ENCODE measurements around the gene TMEM72. TPM values are rescaled to one million over a fixed set of nuclear protein-coding genes. Genes with fewer than 3 reads are reported as not detected.

Gene TMEM72
- total and polyA plus RNA-seq, 2 of the 13 experiments (the other 11 are each of a cell fraction or from before 2014, with no cell fraction given): 0.04 TPM; not detected in 1

- TF ChIP-seq, protein P1, sequence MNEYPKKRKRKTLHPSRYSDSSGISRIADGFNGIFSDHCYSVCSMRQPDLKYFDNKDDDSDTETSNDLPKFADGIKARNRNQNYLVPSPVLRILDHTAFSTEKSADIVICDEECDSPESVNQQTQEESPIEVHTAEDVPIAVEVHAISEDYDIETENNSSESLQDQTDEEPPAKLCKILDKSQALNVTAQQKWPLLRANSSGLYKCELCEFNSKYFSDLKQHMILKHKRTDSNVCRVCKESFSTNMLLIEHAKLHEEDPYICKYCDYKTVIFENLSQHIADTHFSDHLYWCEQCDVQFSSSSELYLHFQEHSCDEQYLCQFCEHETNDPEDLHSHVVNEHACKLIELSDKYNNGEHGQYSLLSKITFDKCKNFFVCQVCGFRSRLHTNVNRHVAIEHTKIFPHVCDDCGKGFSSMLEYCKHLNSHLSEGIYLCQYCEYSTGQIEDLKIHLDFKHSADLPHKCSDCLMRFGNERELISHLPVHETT (CRISPR knock-in tag; conservative IDR thresholded peaks at IDR 0.05): no peak; the same call in none of the 2 replicates
- TF ChIP-seq ZBTB21 (CRISPR knock-in tag; IDR thresholded peaks at IDR 0.05) (no peak; the same call in 1 of the 2 replicates), HOXA3 (CRISPR knock-in tag; IDR thresholded peaks at IDR 0.05) (peak; percentile 47; the same call in 1 of the 2 replicates), NFRKB (IDR thresholded peaks at IDR 0.05) (no peak), ZNF703 (CRISPR knock-in tag; IDR thresholded peaks at IDR 0.05; ENCODE audit: borderline replicate concordance) (peak; percentile 50; the same call in 1 of the 2 replicates), FOXA3 (CRISPR knock-in tag; IDR thresholded peaks at IDR 0.05) (peak; percentile 94), E2F1 (CRISPR knock-in tag; IDR thresholded peaks at IDR 0.05) (no peak), FOXA1 (IDR thresholded peaks at IDR 0.05) (no peak), FOXA1 (CRISPR knock-in tag; IDR thresholded peaks at IDR 0.05) (peak; percentile 87), ZNF20 (CRISPR knock-in tag; IDR thresholded peaks at IDR 0.05) (no peak), PPARG (CRISPR knock-in tag; conservative IDR thresholded peaks at IDR 0.05) (peak; percentile 90), DR1 (CRISPR knock-in tag; IDR thresholded peaks at IDR 0.05) (no peak; the same call in 1 of the 2 replicates), KDM6A (CRISPR knock-in tag; IDR thresholded peaks at IDR 0.05; ENCODE audit: low read depth) (peak; percentile 40; the same call in 1 of the 2 replicates)
- TF ChIP-seq, protein P2, sequence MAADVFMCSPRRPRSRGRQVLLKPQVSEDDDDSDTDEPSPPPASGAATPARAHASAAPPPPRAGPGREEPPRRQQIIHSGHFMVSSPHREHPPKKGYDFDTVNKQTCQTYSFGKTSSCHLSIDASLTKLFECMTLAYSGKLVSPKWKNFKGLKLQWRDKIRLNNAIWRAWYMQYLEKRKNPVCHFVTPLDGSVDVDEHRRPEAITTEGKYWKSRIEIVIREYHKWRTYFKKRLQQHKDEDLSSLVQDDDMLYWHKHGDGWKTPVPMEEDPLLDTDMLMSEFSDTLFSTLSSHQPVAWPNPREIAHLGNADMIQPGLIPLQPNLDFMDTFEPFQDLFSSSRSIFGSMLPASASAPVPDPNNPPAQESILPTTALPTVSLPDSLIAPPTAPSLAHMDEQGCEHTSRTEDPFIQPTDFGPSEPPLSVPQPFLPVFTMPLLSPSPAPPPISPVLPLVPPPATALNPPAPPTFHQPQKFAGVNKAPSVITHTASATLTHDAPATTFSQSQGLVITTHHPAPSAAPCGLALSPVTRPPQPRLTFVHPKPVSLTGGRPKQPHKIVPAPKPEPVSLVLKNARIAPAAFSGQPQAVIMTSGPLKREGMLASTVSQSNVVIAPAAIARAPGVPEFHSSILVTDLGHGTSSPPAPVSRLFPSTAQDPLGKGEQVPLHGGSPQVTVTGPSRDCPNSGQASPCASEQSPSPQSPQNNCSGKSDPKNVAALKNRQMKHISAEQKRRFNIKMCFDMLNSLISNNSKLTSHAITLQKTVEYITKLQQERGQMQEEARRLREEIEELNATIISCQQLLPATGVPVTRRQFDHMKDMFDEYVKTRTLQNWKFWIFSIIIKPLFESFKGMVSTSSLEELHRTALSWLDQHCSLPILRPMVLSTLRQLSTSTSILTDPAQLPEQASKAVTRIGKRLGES (CRISPR knock-in tag; IDR thresholded peaks at IDR 0.05; ENCODE audit: borderline replicate concordance): 0 out of 2 replicates have a peak, but pooled peaks have one; percentile 64
- TF ChIP-seq, protein P3, sequence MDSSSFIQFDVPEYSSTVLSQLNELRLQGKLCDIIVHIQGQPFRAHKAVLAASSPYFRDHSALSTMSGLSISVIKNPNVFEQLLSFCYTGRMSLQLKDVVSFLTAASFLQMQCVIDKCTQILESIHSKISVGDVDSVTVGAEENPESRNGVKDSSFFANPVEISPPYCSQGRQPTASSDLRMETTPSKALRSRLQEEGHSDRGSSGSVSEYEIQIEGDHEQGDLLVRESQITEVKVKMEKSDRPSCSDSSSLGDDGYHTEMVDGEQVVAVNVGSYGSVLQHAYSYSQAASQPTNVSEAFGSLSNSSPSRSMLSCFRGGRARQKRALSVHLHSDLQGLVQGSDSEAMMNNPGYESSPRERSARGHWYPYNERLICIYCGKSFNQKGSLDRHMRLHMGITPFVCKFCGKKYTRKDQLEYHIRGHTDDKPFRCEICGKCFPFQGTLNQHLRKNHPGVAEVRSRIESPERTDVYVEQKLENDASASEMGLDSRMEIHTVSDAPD (CRISPR knock-in tag; IDR thresholded peaks at IDR 0.05): no peak
- TF ChIP-seq, protein P4, sequence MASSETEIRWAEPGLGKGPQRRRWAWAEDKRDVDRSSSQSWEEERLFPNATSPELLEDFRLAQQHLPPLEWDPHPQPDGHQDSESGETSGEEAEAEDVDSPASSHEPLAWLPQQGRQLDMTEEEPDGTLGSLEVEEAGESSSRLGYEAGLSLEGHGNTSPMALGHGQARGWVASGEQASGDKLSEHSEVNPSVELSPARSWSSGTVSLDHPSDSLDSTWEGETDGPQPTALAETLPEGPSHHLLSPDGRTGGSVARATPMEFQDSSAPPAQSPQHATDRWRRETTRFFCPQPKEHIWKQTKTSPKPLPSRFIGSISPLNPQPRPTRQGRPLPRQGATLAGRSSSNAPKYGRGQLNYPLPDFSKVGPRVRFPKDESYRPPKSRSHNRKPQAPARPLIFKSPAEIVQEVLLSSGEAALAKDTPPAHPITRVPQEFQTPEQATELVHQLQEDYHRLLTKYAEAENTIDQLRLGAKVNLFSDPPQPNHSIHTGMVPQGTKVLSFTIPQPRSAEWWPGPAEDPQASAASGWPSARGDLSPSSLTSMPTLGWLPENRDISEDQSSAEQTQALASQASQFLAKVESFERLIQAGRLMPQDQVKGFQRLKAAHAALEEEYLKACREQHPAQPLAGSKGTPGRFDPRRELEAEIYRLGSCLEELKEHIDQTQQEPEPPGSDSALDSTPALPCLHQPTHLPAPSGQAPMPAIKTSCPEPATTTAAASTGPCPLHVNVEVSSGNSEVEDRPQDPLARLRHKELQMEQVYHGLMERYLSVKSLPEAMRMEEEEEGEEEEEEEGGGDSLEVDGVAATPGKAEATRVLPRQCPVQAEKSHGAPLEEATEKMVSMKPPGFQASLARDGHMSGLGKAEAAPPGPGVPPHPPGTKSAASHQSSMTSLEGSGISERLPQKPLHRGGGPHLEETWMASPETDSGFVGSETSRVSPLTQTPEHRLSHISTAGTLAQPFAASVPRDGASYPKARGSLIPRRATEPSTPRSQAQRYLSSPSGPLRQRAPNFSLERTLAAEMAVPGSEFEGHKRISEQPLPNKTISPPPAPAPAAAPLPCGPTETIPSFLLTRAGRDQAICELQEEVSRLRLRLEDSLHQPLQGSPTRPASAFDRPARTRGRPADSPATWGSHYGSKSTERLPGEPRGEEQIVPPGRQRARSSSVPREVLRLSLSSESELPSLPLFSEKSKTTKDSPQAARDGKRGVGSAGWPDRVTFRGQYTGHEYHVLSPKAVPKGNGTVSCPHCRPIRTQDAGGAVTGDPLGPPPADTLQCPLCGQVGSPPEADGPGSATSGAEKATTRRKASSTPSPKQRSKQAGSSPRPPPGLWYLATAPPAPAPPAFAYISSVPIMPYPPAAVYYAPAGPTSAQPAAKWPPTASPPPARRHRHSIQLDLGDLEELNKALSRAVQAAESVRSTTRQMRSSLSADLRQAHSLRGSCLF (CRISPR knock-in tag; IDR thresholded peaks at IDR 0.05; ENCODE audit: borderline replicate concordance): no peak; the same call in 1 of the 2 replicates
Observed at GRCh38 chr10:44978570-44979280, 67.6 kb downstream of the TMEM72 start, which contains the start of gene DEPP1 (continued).
